ENCODE results near the gene KBTBD4.

DNA sequence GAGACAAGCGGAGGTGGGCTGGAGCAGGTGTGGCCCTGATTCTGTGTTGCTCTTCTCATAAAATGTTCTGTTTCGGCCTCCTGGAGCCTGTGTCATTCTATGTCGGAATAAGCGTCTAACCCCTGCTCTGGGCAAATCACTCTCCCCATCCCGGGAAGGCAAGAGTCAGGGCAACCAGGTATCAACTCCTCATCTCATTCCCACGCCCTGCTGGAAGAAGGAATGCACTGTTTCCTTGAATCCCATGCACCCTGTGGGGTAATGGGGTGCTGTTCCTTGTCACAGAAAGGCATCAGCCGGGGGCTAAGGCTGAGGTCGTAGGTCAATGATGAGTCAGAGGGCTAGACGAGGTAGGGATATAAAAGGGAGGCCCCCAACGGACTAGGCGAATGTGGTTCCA, 10.3 kb upstream of the KBTBD4 start:
- no peak for TF ChIP-seq POLR2A (IDR thresholded peaks at IDR 0.05; ENCODE audit: borderline replicate concordance, extremely low read depth, insufficient read depth, insufficient read length)
- no peak for TF ChIP-seq EGR1 (IDR thresholded peaks at IDR 0.05; ENCODE audit: low read depth)
- no peak for TF ChIP-seq EZH2 (IDR thresholded peaks at IDR 0.05)
- TF ChIP-seq SRF (IDR thresholded peaks at IDR 0.05; ENCODE audit: low read depth): no peak
- TF ChIP-seq, protein P1, sequence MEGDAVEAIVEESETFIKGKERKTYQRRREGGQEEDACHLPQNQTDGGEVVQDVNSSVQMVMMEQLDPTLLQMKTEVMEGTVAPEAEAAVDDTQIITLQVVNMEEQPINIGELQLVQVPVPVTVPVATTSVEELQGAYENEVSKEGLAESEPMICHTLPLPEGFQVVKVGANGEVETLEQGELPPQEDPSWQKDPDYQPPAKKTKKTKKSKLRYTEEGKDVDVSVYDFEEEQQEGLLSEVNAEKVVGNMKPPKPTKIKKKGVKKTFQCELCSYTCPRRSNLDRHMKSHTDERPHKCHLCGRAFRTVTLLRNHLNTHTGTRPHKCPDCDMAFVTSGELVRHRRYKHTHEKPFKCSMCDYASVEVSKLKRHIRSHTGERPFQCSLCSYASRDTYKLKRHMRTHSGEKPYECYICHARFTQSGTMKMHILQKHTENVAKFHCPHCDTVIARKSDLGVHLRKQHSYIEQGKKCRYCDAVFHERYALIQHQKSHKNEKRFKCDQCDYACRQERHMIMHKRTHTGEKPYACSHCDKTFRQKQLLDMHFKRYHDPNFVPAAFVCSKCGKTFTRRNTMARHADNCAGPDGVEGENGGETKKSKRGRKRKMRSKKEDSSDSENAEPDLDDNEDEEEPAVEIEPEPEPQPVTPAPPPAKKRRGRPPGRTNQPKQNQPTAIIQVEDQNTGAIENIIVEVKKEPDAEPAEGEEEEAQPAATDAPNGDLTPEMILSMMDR (IDR thresholded peaks at IDR 0.05 in 2 of 3, conservative IDR thresholded peaks at IDR 0.05 in 1 of 3; ENCODE audit: borderline replicate concordance in 1 of 3, insufficient read depth in 1 of 3, low read depth in 2 of 3, low read length in 2 of 3): no peak
- no peak for TF ChIP-seq POLR2AphosphoS5 (IDR thresholded peaks at IDR 0.05; ENCODE audit: low read depth, low read length)
- TF ChIP-seq YY1 (IDR thresholded peaks at IDR 0.05; ENCODE audit: extremely low read depth, insufficient replicate concordance, low read depth, low read length): no peak
- no peak for TF ChIP-seq CEBPB (IDR thresholded peaks at IDR 0.05; ENCODE audit: low read depth)
- no peak for TF ChIP-seq JUND (IDR thresholded peaks at IDR 0.05)
- TF ChIP-seq SP1 (IDR thresholded peaks at IDR 0.05; ENCODE audit: low read depth): no peak
- no peak for TF ChIP-seq ATF3 (IDR thresholded peaks at IDR 0.05)
- no peak for TF ChIP-seq ZFX (IDR thresholded peaks at IDR 0.05)

Data from HCT116 (cell line).